HG03139 (cell line): ENCODE measurements around the gene GAB2.
"Not testable (repeated sequence)": the region's sequence is repeated elsewhere in the genome, so short reads cannot be mapped to it uniquely, and the experiment has no call there.

Experiments used
- ATAC-seq: cut with Tn5 transposase; IDR thresholded peaks from one replicate; pipeline ENCODE4 v1.9.1; 2021; ENCODE audit not compliant: unreplicated experiment

GAB2 gene

DNA sequence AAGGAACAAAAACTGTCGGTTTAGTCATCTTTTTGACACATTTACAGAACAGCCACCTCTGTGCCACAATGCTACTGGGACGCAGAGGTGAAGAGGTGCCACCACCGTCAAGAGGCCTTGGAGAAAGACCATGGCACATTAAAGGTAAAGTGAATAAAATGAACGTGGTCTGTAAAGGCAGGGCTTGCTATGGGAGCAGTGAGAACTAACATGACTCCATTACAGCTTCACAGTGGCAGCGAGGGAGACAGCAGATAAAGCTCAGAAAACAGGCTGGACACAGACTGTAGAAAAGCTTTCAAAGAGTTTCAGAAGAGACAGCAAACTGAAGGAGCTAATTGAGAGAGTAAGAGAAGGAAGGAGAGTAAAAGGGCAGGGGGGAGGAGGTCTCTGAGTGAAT lies 102.9 kb downstream of the GAB2 start:
- ATAC-seq: no peak

DNA sequence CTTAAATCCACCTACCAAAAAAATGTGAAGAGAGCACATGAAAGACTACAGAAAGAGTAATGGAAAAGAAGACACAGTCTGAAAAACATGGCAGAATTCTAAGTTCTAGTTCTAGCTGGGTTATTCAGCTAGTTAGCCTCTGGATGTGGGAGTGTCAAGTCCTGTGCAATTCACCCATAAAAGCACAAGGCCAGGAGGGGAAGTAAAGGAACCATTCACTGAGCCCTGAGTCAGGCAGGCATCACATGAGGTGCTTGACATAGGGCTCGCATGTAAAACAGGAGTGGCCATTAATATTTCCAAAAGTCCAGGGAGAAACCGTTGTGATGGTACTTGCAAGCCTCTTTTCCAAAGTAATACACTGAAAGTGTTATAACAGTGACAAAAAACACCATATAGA lies 103.7 kb downstream of the GAB2 start:
- ATAC-seq: no peak

DNA sequence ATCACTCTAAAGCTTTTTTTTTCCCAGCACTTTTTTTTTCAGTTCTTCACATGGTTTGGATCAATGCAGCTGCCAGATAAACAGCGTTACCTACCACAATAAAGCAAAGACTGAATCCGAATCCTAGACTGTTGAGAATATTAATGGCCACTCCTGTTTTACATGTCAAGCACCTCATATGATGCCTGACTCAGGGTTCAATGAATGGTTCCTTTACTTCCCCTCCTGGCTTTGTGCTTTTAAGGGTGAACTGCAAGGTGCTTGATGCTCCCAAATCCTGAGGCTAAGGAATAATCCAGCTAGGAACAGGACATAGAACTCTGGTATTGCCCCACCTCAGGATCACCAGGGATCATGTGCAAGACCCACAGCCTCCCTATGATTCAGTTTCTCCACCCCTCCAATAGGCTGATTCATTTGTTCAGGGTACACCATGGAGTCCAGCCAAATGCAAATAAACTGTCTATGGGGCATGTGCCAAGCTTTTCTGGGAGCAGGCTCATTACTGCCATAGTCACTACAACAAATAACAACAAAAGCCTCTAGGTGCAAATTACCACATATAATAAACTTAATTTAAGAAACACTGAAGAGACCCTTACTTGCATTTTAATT lies 104.3 kb downstream of the GAB2 start:
- no peak for ATAC-seq

DNA sequence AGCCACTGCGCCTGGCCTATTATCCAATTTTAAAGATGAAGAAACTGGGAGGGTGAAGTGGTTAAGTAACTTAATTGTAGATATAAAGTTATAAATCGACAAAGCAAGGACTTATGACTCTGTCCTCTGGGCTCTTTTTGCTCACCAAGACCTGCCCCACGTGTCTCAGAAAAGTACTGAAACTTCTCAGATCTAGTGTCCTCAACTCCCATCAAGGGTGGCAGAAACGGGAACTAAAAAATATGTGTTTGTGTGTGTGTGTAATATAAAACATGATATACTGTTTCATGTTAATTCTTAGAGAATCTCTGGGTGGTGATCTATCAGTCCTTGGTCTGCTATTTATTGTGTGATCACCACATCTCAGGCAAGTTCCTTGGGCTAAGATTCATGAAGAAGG lies 104.9 kb downstream of the GAB2 start:
- ATAC-seq: no peak

DNA sequence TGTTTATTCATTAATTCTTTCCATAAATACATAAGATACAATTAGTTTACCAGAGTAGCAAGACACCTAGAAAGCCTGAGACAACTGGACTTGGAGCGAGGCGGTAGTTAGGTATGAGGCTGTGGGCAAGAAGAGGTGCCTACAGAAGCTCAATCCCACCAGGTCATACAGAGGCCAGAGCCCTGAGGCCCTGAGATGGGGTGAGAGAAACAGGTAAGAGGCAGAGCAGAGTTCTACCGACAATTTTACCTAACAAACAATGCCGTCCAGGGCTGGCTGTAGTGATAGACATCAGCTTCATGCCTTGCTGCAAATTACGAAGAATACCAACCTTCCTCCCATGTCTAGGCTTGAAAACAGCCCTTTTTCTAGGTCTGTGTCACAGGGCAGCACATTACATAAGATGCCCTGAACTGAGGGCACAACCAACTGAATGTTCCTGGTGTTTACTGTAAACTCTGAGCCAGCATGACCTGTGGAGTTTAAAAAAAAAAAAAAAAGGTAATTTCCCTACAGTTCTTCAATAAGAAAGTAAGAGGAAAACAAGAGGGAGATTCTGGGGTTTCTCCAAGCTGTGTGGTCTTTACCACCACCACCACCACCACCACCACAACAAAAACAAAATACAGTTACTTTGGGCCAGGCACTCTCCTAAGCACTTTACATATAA lies 105.8 kb downstream of the GAB2 start:
- ATAC-seq: no peak

DNA sequence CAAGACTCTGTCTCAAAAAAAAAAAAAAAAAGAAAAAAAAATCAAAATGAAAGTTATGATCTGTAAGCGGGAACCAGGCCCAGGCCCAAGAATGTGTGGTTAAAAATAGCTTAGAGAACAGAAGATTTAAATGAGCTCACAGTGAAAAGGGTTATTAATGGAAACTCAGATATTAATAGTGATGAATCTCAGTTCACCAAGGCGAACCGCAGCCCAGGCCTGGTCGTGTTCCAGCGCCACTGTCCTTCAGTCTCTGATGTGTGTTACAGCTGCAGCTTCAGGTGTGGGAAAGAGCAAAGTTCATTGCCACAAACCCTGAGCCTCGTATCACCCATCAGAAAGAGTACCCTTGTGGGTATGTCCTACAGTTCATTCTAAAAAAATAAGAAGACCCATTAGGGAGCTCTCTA lies 107.1 kb downstream of the GAB2 start:
- ATAC-seq: peak; percentile 69

DNA sequence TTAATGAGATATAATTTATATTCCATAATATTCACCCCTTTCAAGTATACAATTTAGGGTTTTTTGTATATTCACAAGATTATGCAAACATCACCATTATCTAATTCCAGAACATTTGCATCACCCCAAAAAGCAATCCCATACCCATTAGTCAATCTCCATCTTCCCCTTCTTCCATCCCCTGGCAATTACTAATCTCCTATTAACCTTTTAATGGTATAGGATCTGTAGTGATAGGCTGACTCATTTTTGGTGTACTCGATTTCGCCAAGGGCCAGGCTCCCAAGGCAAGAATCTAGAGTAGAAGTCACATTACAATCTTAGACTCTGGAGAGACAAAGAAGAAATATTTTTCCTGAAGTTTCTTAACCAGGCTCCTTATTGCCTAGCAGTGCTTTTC lies 113.4 kb downstream of the GAB2 start:
- no peak for ATAC-seq

DNA sequence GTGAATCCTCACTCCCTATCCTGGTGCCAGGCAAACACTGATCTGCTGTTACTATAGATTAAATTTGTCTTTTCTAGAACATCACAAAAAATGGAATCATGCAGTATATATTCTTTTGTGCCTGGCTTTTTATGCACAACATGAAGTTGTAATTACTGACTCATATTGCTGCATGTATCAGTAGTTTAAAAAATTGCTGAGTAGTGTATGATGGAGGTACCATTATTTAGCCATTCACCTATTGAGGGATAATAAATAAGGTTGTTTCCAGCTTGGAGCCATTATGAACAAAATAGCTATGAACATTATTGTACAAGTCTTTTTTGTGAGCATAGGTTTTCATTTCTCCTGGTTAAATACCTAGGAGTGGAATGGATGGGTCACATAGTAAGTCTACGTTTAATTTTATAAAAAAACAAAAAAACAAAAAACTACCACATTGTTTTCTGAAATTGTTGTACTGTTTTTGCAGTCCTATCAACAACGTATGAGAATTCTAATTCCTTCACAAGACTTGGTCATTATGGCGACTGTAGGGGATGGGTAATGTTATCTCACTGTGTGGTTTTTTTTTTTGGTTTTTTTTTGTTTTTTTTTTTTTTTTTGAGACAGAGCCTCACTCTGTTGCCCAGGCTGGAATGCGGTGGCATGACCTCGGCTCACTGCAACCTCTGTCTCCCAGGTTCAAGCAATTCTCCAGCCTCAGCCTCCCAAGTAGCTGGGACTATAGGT lies 117.3 kb downstream of the GAB2 start:
- no peak for ATAC-seq

DNA sequence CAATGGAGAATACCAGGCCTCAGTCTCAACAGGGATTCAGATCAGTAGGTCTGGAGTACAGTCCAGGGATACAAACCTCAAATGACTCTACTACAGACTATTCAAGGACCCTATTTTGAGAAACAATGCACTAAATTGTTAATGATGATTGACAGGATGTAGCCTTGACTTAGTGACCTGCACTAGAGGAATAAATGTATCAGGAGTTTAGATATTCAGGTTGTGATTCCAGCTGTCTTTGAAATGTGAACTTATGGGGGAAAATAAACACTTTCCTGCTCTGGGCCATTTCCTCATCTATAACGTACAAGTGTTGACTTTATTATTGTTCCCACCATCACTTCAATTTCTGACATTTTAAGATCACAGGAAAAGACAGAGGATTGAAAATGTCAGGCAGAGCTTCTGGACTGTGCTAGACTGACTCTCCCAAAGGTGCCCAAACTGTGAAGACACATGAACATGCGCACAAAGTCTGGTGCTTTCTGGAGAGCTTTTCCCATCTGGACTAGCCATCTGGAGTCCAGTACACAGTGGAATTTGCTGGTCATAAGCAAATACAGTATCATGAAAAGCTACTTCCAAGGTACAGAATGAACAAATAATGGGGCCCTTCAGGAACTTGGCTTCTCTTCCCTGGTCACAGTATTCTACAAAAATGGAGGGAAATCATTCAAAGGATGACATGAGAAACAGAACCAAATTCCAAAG lies 118.5 kb downstream of the GAB2 start:
- ATAC-seq: no peak

DNA sequence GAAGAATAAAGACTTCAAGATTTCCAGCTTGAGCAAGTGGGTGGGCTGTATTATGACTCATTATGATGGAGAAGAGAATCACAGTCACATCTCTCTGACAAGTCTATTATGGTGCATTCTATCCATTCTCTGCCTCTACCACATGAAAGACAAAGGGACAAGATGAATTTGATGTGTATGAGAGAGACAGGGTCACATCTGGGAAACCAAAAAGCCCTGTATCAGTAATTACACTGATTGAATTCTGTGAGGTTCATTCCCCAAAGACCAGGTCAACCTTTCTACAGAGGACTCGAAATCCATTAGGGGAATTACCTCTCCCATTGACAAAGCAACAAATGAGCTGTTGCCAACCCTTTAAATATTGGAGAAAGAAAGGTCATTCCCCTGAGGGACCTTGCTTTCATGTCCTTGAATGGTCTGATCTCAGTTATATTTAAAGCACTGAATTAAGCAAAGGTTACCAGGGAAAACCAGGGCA lies 119.3 kb downstream of the GAB2 start:
- no peak for ATAC-seq

DNA sequence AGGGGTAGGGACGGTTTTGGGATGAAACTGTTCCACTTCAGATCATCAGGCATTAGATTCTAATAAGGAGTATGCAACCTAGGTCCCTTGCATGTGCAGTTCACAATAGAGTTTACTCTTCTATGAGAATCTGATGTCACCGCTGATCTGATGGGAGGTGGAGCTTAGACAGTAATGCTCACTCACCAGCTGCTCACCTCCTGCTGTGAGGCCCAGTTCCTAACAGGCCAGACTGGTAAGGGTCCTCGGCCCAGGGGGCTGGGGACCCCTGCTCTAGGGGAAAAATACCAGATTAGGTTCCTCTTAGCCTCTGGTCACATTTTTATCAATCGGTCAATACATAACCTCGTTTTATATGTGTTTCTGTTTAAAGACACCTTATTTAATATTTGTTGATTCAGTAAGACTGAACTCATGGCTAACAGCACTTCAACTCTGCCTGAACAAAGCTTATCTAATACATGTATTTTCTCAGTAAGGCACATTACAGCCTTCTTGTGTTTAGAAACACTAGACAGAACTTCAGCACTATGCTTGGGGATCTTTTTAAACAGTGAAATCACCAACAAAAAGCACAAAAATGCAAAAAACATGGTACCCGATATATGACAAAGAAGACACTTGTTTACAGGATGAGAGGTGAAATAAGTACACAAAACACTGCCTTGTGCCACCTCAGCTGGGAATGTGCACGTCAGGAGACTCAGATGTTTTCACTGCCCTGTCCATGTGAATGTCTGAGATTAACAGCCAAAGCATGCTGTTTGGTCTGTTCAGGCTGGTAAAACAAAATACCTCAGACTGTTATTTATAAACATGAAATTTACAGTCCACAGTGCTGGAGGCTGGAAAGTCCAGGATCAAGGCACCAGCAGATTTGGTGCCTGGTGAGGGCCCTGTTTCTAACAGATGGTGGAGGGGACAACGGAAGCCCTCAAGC lies 121.4 kb downstream of the GAB2 start:
- ATAC-seq: no peak

DNA sequence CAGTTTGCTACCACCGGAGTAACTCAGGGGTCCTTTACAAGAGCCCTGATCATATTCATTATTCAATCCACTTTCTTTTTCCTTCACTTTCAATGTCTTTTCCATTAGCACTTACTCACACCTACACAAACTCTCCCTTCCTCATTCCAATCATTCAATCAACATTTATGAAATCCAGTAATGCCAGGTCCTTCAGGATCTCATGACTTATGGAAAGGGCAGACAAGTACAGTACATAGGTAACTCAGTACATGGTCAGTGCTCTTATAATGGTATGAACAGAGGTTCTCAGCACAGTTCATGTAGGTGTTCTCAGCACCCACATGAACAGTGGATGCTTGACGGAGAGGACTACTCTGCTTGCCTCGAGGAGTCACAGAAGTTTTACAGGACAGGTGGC lies 122.3 kb downstream of the GAB2 start:
- no peak for ATAC-seq

DNA sequence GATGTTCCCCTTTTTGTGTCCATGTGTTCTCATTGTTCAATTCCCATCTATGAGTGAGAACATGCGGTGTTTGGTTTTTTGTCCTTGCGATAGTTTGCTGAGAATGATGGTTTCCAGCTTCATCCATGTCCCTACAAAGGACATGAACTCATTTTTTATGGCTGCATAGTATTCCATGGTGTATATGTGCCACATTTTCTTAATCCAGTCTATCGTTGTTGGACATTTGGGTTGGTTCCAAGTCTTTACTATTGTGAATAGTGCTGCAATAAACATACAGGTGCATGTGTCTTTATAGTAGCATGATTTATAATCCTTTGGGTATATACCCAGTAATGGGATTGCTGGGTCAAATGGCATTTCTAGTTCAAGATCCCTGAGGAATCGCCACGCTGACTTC lies 123.5 kb downstream of the GAB2 start:
- not testable (repeated sequence) for ATAC-seq

DNA sequence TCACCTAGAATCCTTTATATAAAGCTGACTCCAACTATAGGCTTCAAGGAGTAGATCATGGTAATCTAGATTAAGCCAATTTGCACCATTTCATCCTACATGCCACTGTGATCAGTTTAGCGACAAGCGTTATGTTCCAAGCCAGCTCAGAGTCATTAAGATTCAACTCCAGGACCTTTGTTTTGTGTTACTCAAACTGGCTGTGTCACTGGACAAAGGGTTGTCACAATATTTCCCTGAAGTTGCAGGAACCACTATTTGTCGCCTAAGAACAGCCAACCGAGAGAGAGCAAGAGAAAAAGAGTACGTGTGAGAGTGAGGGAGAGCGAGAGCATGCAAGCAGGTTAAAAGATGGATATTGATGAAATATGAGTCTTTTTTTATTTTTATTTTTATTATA lies 124.1 kb downstream of the GAB2 start:
- ATAC-seq: no peak

DNA sequence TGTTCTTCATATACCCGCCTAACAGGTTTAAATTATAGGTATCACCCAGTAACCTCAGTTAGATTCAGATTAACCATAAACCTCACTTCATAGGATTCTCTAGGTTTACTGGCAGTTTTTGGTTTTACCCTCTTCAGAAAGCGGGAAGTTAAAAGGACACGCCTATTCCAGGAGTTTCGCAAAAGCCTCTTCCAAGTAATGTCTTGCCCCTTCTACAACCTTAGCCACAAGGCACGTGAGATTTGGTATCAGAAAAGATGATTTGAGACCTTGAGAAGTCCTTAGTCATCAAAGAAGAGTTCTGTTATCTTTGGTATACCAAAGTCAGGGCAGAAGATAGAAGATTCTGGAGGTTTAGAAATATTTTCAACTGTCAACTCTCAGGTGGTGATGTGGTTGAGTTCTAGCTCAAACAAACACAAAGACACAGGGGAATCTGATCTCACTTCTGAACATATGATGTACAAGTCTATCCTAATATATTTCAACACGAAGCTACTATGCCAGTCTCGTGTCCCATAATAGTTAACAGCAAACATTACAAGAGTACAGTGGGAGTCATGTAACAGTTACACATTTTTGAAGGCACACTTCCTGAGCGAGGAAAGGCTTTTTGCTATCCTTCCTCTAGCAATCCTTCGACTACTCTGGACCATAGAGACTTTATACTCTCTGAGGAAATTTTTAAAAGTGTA lies 125.4 kb downstream of the GAB2 start:
- ATAC-seq: no peak

DNA sequence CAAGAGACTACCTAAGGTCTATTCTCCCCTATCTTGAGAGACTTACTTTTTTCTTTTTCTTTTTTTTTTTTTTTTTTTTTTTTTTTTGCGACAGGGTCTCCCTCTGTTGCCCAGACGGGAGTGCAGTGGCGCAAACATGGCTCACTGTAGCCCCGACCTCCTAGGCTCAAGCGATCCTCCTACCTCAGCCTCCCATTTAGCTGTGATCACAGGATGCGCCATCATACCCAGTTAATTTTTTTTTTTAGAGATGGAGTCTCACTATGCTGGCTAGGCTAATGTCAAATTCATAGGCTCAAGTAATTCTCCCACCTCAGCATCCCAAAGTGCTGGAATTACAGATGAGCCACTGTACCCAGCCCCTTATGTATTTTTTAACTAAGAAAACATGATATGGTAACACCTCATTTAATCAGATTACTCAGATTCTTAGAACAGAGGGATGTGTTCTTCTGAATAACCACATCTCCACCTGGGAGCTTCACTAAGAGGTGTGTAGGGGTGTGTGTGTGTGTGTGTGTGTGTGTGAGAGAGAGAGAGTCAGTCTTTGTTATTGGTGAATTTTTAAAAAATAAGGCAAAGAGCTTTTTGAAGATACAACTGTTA lies 126.0 kb downstream of the GAB2 start:
- ATAC-seq: no peak

DNA sequence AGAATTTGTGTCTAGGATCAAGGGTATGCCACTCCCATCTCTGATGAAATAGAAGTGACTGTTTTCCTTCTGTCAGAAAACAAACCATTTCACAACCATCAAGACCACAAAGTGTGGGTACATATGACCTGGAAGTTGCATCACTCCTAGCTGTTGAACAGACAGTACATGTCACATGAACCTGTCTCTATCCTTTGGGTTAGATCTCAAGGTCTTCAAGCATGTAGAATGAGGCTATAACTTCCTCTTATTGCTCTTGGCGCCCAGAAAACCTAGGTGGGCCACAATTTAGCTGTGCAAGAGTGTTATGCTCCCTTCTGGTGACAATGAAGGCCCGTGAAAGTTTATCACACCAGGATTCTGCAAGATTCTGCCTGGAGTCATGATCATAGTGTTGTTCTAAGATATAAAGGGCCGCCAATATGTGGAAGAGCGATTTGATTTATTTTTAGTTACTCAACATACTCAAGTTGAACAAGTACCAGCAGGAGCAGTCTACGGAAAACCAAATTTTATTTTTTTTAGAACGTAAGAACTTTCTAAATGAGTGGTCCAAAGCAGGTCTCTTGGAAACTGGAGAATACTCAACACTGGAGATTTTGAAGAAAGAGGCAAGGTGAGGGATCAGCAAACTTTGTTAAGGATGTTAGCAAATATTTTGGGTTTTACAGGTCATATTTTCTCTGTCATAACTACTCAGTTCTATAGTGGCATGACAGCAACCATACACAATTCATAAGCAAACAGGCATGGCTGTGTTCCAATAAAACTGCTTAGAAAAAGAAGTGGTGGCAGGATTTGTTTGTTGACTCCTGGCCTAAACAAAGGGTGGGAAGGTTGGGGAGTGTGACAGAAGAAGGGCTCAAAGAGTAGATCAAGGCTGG lies 127.1 kb downstream of the GAB2 start:
- ATAC-seq: no peak

DNA sequence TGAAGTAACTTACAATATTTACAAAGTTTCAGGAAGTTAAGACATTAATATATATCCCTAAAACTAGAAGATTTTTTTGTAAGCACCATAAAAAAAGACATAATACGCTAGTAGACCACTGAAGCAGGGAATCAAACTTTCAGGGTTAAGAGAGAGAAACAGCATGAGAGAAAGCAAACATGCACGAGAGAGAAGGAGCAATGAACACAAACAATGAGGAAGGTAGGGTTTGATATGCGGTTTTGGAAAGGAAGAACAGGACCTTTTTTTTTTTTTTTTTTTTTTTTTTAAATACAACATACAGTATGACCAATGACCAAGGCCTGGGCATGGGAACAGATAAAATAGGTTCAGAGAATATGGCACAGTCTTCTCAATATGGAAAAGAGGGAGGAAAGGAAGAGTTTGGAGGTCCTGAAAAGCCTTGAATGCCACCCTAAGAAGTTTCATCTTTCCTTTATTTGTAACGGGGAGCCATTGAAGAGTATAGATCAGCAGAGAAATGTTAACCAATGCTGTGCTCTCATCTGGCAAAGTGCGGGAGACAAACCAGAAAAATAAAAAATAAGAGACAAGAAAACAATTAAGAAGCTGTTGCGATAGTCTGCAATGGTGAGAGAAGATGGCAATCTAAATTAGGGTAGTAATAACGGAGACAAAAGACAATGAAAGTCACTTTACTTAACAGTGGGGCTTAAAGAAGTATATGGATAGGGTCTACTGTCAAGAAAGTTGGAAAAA lies 127.9 kb downstream of the GAB2 start:
- ATAC-seq: no peak
